Left forelimb (tissue), 1 donor: ENCODE data around the gene EFNB2.

ENCODE experiments used
- DNase-seq: peaks from one replicate; pipeline ENCODE4 v3.0.0-alpha.2; 2018; ENCODE audit warnings: low spot score

The EFNB2 gene

DNA sequence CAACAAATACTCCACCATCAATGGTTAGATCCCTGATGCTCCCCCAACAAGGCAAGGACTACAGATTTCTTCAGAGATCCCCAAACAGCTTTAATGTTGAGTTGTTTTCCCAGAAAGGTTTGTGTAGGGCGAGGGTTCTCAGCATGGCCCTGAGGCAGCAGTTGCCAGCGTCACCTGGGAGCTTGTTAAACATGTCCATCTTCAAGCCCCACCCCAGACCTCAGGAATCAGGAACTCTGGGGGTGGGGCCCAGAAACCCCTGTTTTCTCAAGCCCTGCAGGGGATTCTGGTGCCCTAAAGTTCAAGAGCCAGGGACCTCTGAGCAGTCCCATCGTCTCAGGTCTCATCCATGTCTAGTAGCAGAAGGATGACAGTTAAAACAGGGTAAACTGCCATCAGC is 9.6 kb downstream of the EFNB2 start:
- no peak for DNase-seq

DNA sequence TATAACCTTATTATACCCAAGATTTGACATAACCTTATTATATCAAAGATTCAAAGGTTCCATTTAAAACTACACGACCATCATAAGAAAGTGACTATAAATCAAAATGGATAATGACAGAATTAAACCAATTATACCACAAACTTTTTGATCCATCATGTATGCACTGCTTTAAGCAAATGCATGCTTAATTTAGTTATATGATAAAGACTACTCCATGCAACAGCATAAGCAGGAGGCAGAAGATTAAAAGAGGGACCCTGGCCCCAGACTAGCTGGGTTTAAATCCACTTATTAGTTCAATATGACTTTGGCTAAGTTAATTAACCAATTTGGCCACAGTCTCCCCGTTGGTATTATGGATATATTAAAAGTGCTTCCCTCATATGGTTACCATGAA is 11.4 kb downstream of the EFNB2 start:
- DNase-seq = no peak

DNA sequence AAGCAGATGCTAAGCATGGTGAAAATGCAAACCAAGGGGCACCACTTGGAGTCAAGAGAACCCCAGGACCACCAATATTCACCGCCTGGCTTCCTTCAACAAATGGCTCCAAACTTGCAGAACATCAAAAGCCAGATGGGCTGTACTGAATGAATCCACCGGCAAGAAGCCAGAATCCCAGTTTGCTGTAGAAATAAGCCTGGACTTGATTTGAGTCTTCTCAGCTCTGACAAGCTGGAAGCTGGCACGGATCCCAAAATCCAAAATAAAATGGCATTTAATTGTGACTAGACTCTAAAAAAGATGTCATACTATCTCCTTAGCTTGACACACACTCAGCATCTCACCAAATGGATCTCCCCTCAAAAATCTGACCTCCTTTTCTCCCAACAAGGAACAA is 11.9 kb downstream of the EFNB2 start:
- DNase-seq = no peak

DNA sequence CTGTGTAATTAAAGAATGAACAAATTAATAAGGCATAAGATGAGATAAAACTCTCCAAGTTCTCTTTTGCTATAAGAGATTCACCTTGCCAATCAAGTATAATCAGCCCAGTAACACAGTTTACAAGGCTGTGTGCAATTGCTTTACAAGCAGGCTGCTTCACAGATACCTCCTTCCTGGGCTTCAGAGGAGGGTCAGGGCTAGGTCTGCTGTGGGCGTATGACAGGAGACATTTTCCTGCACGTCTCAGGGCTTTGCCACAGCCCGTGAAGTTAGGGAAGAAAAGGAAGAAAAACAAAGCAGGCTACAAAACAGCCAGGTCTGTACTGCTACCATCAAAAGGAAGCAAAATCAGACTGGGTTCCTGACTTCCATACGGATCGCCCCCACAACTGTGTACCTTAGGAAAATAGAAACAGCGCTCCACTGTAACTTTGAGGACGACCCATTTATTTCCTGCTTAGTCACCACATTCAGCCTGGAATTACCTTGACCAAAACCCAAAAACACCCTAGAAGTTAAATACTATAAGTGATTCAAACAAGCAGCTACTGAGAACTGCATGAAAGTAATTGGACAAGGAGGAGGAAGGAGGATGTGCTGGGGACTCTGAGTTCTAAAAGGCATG is 12.4 kb downstream of the EFNB2 start:
- no peak for DNase-seq

DNA sequence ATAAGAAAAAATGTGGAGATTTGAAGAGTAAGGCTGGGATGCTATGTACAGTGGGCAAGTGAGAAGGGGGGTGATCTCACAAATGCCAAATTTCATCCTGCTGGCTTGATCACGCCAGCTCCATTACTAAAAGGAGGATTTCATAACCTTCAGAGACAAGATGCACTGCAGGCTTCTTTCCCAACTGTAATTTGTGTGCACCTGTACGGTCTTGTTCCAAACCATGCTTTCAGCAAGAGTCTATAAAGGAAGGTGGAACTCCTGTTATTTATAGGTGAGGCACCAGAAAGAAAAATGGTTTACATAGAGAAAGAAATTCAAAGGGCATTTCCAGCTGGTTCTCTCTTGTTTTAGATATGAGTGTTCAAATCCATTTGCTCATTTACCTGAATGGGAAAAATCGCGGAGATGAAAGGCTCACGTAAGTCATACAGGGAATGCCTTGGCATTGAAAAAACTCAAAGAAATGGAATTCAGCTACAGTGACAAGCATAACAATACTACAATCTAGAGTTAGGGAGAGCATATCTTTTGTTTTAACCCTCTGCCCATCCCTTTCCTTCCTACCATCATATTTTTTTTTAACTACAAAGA is 13.3 kb downstream of the EFNB2 start:
- no peak for DNase-seq

DNA sequence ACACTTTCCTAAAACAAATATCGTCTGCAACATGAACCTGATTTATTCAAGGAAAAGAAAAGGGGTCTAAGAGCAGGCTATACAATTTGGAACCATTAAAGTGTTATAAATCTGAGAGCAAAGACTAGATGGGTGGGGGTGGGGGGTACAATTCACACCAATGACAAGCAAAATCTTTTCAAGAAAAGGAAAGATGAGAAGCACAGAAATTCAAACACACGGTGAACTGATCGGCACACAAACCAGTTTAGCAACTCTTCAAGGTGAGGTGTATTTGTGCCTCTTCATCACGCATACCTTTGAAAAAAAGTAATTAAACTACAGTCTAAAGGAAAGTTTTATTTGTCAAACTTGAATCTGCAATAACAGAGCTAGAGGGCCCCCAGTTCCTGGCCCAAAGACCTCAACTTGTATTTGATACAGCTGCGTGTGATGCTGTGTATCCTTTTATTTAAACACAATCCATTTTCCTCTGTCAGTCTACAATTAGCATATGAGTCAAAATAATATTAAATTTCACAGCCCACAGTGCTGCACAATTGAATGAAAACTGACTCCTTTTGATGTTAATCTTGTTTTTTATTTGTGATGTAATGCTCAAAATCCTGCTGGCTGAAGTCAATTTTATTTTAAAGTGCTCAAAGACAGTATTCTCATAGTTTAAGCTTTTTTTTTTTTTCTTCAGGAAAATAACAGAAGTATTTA is 14.2 kb downstream of the EFNB2 start:
- DNase-seq = no peak

DNA sequence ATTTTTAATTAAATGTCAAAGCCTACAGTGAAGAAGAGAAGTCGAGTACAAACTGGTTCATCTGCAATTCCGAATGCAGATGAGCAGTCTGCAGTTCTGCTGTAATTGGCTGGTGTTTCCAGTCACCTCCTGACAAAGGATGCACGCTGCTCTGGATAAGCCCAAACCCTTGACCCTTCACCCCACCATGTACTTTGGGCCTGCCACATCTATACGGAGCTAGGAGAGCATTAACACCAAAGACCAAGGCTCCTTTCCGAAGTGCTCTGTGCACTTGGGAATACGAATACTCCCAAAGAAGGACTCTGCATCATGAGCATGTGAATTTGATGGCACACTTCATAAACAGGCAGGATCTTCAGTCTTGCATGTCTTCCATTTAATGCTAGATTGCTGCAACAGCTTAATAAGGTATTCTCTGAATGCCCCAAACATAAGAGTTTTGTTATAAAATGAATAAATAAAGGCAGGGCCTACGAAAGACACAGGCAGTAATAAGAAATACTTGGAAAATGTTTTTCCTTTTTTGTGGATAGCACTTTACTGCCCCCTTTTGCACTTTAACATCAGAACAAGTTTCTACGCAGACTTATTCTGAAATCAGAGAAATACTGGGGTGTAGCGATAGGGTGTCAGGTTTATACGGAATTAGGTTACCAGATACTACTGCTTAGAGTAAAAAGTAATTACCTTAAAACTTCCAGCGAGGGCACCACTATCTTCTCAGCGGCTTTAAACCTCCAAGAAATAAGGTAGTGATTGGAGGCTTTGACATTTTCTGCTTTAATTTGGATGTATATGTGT is 15.0 kb downstream of the EFNB2 start:
- DNase-seq = no peak

DNA sequence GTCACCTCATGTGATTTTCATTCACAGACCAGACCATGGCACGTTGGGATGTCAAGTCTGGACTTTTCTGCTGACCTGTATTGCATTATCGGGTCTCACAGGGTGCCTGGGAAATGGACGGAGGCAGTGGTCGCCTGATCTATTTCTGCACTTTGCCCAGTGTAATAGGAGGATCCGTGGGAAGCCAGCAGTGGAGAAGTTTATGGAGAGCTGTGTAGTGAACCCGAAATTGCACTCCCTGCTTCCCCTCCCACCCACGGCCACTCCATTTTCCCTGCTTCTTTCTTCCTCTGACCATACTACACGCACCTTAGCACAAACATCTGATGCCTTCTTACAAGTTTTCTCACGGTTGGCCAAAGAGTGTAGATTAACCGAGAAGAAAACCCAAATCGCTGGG is 16.9 kb downstream of the EFNB2 start:
- no peak for DNase-seq

DNA sequence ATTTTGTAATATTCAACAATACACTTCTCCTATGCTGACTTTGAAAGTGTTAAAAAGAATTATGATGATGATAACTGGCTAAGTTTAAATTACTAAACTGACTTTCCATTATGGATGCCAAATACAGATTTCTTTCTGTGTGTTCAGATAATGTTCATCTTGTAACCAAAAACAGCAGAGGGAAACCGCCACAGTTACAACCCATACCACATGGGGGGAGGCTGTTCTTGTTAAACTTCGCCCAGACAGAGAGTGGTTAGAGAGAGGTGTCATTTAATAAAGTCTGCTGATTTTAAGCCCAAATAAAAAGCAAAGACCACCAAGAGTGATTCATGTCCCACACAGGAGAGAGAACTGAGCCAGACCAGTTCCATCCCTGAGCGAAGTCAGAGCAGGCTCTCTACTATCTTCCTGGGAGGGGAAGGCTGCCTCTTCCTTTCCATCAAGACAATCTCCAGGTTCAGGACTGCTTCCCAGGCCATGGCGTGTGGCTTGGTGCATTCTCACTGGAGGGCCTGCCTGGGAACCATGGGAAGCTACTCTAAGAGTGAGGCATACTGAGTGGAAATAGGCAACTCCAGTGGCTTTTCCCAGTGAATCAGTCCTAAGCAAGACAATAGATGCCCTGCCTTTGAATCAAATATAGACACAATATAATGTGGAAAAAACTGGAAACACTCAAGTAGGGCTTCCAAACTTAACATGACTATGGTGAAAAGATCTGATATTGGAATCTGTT is 18.2 kb downstream of the EFNB2 start:
- no peak for DNase-seq

DNA sequence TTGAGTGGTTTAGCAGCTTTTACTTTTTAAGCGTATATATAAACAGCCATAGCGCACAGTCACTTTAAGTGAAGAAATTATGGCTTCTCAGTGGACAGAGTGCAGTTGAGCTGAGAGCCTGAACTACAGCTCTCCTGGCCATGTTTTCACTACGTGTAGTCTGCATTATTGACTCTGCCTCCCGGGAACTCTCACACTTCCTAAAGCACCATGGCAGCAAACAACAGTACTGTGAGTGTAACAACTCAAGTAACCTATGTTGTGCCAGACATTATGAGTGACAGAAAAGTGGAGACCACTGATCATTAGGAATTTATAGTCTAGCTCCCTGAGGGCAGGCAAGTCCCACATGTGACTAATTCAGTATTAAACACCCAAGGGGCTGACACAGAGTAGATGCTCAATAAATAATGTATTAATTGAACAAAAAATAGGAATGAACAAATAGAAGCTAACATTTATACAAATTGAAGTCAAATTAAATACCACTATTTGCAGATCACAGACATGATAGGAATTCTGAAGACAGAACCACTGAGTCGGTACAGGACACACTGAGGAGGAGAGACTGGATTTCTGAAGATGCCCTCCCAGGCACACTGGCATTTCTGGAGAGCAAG is 19.7 kb downstream of the EFNB2 start:
- DNase-seq = no peak

DNA sequence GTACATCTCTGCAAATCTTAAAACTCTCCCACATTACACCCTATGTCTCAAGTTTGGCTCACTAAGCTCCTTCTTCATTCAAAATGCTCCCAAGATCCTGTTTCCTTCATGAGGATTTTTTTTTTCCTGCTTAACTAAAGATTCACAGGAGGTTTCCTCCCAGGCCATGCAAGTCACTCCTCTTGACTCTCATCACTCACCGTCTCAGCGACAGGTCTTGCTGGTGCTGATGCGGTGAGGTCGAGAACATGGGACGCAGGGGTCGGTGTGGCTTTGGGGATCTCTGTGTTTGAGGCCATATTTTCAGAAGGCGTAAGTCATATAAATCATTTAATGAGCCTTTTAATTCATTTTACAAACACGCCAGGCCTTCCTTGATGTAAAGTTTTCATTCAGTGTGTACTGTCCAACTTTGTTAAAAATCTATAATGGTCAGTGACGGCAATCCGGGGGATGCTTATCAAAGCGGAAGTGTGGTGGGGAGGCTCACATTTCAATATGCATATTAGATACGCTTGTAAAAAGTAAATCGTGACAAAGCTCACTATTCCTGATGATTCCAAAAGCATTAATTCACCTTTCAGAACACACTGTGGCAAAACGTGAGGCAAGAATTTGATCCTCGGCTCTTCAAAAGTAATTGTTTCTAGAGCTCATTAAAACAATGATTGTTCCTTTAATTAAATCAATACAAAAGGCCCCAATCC is 20.4 kb downstream of the EFNB2 start:
- no peak for DNase-seq

DNA sequence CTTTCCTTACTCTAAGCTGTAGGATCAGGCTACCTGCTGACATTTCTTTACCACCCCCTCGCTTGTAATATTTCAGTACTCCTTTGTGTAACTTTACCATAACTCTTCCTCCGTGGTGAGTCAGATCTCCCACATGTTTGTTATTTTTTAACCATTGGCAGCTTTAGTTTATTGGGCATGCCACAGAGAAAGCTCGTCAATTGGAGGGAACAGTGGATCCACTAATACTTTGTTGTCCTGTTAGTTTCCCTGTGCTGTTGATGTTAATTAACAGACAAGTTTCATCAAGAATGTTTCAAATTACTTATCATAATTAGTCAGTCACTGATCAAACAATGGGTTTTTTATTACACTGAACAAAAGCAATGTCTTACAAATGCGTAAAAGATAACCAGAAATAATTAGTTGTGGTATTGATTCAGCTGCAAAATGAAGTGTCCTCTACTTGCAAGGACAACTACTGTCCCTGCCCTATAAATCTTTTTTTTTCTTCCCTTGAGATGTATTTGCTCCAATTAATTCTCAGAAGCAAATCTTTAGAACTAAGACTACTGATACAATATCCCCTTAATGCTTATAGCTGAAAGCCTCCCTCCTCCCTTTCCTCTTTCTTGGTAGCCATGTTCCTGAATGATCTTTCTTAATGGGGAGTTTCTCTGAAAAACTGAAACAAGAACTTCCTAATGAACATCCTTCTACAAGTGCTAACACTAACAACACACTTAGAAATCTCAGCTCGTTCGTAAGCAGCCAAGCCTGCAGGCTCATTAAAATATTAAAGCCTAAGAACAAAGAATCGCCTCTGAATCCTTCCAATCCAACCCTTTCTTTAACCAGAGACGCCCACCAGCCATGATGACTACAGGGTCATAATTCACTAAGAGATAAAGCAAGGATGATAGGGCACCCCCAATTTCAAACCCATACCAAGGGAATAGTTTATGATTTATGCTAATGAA is 22.2 kb downstream of the EFNB2 start:
- no peak for DNase-seq

DNA sequence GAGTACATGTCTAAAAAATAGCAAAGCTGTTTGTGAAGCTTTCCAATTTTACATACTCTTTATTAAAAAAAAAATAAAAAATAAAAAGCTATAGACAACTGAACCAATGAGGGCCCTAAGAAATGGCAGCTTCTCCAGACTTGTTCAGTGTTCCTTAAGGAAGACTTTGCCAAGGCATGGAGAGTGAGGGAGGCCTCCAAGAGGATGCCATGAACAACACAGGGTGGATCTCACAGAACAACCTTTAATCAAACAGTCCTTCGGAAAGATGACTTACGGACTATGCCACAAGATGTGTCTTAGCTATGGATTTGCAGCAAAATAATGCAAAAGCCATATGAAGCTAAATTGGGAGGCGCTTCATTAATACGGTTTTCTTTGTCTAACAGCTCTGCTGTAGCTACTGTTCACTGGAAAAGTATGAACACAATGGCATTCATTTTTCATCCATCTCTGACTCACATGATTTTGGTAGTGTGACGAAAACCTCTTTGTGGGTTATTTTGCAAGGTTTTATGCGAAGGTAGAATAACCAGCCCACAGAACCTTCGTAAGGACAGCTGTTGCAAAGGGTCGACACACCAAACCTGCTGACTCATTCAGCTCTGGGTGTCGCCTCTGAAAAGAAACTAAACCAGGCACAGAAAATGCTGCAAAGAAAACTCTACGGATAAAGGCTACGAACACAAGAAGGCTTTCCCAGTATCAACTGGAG is 27.7 kb downstream of the EFNB2 start:
- no peak for DNase-seq

DNA sequence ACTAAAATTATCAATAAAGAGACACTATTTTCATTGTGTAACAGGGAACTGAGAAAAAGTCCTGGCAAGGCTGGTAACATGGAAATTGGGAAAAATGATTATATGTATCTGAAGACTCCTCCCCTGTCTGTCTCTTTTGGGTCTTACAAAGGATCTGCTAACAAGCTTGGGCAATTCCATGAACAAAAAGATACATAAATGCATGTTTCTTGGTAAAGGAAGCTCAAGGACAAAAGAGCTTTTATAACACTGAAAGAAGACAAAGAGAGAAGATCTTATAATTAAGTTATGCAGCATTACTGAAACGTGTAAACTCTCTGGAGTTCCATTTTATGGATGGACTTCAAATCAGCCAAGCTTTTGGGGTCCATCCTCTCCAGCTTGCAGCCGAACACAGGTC is 29.2 kb downstream of the EFNB2 start:
- no peak for DNase-seq

DNA sequence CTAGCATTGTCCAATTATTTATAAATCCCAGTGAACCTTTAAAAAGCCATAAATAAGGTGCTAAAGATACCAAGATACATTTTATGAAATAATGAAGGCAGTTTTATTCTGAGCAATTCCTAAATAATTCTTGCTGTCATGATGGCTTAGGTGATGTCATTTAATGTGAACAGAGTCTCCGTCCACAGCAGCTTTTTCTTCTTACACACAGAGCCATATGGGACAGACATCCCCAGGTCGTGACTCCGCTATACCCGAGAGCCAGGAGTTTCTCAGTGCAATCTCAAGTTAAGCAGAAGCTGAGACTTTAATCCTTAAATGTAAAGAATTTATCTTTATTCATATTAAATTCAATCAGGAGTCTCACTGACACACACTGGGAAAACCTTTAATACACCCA is 29.7 kb downstream of the EFNB2 start:
- no peak for DNase-seq

DNA sequence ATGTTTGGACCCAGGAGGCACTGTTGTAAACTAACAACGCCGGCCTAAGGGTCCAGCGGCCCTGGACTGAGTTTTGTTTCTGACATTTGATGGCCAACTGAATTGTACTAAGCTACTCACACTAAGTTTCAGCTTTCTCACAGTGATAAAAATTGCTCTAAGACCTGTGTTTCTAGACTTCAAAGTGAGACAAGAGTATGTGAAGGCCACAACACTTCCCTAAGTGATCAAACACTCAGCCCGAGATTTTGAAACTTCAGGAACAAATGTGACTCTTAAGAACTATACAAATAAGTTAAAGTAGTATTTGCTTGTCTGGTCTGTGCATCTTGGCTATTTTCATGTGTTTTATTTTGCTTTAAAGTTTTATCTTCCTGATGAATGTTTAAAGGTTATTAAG is 30.2 kb downstream of the EFNB2 start:
- no peak for DNase-seq

DNA sequence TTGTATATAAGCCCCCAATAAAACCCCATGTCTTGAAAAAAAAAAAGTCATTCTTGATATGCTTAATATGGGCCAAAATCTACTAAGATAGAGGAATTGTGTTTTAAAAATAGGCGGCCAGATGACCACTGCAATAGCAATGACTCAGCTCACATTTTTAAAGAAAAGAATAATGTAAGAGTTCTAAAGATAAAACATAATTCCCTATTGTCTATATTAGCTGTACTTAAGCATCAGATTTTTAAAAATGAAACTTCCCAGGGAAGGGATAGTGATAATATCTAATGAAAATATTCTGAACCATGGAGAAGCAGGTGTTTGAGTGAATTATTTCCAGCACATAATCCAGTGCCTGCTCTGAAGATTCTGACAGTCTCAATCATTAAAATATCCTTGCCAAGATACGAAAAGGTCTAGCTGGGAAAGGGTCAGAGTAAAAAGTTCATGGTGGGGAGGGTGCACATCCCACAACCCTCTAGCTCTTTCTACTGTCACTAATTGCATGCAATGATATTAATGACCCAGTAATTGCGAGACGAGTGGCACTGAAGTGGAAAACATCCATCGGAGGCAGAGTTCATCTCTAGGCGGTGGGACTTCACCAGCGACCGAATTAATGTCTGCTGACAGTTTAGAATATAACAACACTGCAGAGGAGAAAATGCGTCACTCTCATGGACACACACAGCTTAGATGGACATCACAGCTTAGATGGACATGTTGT is 31.6 kb downstream of the EFNB2 start:
- no peak for DNase-seq

DNA sequence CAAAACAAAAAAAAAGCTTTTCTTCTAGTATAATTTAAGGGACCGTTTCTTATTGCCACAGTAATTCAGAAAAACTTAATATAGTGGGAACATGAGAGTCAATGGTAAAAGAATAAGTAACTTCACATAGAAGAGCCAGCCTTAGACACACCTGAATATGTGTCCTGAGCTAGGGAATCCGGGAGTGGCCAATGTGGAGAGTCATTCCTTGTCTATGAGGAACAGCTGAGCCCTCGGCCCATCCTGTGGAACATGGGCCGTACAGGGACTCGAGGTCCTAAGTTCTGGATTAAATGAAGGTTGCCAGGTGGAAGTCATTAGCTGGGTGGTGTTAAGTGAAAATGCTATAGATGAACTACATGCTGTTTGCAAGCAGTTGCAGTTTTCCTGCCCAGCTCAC is 32.2 kb downstream of the EFNB2 start:
- DNase-seq = no peak

DNA sequence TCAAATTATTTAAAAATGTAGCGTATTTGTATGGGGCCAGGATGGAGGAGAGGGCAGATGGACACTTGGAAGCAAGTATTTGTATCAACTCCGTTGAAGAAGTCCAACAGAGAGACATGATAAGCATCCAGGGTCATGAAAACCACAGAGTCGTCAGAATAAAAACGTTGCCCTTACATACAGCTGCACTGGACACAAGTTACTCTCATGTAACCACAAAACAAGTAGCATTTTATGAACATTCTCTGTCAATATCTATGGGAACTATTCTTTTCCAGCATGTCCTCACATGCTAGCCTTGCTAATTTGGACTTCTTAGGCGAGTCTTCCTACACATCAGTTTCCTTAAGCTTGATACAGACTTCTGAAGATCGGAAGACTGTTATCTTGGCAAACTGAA is 35.0 kb downstream of the EFNB2 start:
- no peak for DNase-seq
